Measurements from ENCODE around the gene SNX32. TPM values are rescaled to one million over a fixed set of nuclear protein-coding genes. Genes with fewer than 3 reads are reported as not detected.

The SNX32 gene
- total RNA-seq, 1 donor from 2014 or later = 2.6 TPM

GRCh38 chr11:65865550-65866172 is 31.9 kb downstream of the SNX32 start:
- DNase-seq (ENCODE audit: low spot score) = no peak

DNA sequence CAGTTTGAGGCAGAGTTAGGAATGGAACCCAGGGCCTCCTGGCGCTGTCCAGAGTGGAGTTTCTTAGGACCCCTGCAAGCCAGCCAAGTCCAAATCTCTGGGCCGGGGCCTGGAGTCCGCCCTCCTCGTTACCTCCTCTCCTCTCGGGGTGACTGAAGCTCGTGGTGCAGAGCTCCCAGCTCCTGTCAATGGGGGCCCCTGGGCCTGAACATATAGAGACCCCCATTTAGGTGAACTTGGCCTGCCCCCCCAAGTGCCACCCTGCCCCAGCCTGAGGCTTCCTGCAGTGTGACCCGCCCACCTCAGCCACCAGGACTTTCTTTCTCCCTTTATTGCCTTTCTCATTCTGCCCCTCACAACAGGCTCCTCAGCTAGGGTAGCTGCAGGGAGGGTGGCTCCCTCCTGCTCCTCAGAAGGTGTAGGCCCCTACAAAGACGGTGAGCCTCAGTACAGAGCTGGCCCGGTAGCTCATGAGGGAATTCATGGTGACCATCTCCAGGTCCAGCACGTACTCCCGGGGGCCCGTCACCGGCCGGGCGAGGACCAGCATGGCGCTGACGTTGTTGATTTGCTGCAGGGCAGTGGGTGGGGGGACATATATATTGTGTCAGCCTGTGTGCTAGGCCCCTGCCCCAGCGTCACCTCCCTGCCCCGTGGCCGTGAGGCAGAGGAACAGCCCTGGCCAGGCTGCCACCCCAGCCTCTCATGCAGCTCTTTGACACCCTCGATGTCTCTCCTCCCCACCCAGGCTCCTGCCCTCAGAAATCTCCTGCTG is 32.9 kb downstream of the SNX32 start:
- no peak for DNase-seq (ENCODE audit: low spot score)

- no peak for DNase-seq (ENCODE audit: low spot score)
Measured at GRCh38 chr11:65867284-65868071, 33.7 kb downstream of the SNX32 start.

DNA sequence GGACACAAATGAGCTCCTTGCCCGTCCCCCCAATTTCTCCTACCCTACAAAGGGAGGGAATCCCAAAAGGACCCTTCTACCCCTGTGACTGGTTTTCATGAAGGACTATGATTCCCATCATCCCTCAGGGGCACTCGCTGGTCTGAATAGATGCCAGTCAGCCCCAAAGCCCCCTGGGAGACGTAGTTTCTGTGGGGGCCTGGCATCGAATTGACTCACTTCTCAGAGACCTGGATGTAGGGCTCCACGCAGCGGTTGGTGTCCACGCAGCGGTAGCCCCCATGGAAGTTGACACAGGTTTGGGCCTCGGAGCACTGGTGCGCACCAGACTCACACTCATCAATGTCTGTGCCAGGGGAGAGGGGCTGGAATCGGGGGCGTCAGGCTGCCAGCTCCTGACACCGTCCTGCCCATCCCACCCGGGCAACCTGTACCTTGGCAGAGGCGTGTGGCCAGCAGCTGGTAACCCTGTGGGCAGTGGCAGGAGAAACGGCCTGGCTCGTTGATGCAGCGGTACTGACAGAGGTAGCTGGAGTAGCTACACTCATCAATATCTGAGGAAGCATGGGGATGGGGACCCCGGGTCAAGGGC is 34.4 kb downstream of the SNX32 start:
- no peak for DNase-seq (ENCODE audit: low spot score)

GRCh38 chr11:65868907-65869306 is 35.1 kb downstream of the SNX32 start:
- no peak for DNase-seq (ENCODE audit: low spot score)

GRCh38 chr11:65869643-65870306 is 36.0 kb downstream of the SNX32 start:
- DNase-seq (ENCODE audit: low spot score) = no peak

- DNase-seq (ENCODE audit: low spot score) = no peak
Measured at GRCh38 chr11:65870307-65870658, 36.5 kb downstream of the SNX32 start.

DNA sequence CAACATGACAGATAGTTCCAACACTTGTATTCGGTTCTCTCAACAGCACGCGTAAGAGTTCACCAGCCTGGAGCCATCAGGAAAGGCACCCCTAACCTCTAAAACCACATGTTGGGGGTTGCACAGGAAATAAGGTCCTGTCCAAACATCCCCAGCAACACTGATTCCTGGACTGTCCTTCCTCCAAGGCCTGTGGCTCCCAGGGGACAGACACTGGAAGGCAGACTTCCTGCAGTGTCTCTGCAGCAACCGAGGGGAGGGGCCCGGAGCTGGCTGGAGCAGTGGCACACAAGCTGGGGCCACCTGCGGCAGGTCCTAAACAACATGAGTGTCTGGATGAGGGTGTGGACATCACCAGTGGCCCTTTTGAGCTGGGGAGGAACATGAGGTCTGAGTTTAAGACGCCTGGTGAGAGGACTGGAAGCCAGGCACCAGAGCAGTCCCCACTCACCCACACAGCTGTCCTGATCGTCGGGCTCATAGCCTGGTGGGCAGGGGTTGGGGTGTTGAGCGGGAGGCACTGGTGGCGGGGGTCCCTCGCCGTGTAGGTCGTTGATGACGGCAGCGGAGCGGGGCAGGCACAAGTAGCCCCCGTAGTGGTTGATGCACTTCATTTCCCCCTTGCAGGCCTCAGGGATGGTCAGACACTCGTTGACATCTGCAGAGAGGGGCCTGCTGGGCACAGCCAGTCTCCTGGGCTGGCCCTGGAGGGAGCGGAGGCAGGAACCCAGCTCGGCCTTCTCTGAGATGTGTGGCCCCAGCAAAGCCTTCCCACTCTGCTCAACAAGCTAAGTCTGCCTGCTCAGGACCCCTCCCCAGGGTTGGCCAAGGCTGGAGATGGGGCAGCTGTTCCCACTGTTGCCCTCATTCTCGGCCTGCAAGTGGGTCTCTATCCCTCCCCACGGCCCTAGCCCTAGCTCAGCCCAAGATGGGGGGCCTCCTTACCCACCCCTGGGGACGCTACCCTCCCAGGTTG is 37.2 kb downstream of the SNX32 start:
- DNase-seq (ENCODE audit: low spot score) = no peak

GRCh38 chr11:65871811-65872548 is 38.2 kb downstream of the SNX32 start:
- no peak for DNase-seq (ENCODE audit: low spot score)

DNA sequence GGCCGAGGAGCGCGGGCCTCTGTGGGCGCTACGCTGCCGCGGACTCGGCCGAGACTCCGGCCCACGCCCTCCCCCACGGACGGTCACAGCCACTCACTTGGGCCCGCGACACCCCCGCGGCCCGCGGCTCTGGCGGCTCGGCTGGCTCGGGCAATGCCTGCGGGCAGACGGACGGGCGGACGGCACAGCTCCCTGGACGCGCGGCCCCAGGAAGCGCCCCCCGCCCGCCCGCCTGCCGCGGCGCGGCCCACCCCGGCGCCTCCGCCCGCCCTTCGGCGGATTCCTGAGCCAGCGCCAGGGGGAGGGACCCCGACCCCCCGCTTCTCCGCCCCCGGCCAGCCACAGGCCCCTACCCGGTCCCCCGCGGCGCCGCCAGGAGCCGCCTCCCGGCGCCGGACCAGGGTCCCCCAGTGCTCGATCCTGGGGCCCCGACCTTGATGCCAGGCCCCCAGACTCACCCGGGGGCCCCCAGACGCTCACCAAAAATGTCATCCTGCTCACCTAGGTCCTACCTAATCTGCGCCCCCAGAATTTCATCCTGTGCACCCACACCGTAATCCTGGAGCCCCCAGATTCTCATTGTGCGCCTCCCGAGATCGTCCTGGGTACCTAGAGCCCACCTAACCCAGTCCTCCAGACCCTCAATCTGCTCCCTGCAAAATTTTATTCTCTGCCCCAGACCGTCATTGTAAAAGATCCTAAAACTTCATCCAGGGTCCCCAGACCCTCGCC is 39.0 kb downstream of the SNX32 start, which contains the start of gene EFEMP2:
TSS of gene EFEMP2 (minus strand) at position 215 of the 732 bp plus-strand sequence. CDS start 446 bp downstream, outside the sequence.
- DNase-seq (ENCODE audit: low spot score) = no peak

GRCh38 chr11:65873318-65874156 is 39.8 kb downstream of the SNX32 start:
- peak; percentile 96 for DNase-seq (ENCODE audit: low spot score)

GRCh38 chr11:65879617-65880016 is 45.9 kb downstream of the SNX32 start, which contains the start of gene CTSW:
CTSW (plus strand) TSS chr11:65879837; CDS start chr11:65879855, 18 bp downstream.
- DNase-seq (ENCODE audit: low spot score) = no peak

DNA sequence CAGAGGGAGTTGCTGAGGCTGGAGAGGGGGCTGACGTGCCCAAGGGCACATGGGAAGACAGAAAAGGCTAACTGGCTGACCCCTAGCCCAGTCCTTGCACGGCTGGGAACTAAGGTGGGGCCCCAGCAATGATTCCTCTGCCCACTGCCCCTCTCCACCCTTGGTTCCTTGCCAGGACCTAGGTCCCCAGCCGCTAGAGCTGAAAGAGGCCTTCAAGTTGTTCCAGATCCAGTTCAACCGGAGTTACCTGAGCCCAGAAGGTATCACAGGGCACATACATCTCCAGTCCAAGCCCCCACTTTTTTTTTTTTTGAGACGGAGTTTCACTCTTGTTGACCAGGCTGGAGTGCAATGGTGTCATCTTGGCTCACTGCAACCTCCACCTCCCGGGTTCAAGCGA is 46.3 kb downstream of the SNX32 start:
- DNase-seq (ENCODE audit: low spot score) = no peak

DNA sequence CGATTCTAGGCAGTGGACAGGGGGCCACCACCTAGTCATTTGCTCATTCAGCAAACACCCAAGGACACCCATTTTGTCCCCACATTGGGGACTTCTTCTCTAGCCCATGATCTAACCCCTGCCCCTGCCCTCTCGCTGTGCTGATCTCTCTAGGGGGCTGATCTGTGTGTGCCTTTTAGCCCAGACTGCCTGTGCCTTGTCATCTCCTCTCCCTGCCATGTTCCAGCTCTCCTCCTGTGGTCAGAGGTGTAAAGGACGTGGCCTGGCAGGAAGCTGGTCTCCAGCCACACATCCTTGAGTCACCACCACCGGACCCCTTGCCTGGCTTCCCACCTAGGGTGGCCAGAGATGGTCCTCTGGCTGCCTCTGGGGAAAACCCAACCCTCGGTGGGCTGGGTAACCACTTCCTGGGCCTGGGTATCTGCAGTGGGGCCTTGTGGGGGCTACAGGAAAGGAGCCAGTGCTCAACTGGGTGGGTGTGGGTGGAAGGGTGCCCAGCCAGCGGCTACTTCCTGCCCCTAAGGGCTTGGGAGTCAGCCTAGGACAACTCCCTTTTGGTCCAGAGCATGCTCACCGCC is 47.2 kb downstream of the SNX32 start:
- DNase-seq (ENCODE audit: low spot score) = no peak

DNA sequence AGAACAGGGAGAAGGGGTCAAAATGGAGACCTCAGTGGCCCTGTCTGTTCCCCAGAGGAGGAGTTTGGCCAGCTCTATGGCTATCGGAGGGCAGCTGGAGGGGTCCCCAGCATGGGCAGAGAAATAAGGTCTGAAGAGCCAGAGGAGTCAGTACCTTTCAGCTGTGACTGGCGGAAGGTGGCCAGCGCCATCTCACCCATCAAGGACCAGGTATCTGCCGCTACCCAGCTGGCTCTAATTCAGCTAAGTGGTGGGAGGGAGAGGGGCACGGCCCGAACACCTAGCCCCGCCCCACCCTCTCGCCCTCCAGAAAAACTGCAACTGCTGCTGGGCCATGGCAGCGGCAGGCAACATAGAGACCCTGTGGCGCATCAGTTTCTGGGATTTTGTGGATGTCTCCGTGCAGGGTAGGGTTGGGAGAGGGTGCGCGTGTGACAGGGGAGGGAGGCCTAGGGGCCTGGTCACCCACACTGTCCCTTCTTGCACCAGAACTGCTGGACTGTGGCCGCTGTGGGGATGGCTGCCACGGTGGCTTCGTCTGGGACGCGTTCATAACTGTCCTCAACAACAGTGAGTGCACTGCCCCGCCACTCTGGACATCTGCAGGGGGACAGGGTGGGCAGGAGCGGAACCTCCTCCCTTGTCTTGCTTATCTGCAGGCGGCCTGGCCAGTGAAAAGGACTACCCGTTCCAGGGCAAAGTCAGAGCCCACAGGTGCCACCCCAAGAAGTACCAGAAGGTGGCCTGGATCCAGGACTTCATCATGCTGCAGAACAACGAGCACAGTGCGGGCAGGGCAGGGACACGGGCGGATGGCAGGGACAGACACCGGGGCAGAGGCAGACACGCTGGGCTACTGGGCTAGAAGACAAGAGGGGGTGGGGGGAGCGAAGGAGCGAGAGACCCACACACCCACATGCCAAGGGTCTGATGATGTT is 48.6 kb downstream of the SNX32 start:
- no peak for DNase-seq (ENCODE audit: low spot score)

- no peak for DNase-seq (ENCODE audit: low spot score)
Measured at GRCh38 chr11:65883058-65883761, 49.4 kb downstream of the SNX32 start.
